GM10847 (cell line): ENCODE data around the gene GRK2.

Source experiments
- POLR2A ChIP-seq: IDR thresholded peaks from 2 replicates; pipeline ENCODE4 v1.6.1; 2011; ENCODE audit not compliant: insufficient read length; ENCODE audit errors: extremely low read depth

The GRK2 gene

DNA sequence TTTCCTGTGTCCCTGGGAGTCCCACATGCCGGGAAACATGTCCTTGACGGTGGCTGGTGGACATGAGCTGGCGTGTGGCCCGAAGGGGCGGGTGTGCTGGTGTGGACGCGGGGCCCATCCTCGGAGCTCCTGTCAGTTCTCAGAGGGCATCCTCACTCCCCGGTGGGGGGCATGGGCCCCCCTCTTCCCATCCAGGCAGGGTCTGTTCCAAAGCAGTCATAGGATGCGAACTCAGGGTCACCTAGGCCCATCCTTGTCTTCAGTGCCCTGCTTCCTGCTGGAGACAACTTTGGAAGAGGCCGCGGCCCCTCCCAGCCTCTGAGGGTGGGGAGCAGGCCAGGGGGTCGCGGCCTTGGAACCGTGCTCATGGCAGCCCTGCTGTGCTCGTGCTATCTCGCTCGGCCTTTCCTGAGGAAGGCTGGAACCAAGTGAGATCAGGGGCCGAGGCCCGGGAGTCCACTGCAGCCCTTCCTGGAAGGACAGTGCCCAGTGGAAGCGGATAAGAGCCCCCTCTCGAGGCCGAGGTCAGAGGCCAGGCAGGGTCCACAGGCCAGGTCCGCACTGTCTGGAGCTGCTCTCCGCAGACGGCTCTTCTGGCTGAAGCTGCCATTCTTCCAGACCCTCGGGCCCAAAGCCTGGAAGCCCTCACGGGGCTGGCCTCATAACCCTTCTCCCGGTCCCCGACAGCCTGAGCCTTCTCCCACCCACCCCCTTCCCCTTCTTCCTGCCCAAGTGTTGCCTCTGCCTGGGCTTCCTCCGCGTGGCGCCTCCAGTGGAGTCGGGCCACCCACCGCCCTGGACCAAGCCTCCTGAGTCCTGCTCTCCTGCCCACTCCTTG is 8.7 kb downstream of the GRK2 start:
- no peak for TF ChIP-seq POLR2A

DNA sequence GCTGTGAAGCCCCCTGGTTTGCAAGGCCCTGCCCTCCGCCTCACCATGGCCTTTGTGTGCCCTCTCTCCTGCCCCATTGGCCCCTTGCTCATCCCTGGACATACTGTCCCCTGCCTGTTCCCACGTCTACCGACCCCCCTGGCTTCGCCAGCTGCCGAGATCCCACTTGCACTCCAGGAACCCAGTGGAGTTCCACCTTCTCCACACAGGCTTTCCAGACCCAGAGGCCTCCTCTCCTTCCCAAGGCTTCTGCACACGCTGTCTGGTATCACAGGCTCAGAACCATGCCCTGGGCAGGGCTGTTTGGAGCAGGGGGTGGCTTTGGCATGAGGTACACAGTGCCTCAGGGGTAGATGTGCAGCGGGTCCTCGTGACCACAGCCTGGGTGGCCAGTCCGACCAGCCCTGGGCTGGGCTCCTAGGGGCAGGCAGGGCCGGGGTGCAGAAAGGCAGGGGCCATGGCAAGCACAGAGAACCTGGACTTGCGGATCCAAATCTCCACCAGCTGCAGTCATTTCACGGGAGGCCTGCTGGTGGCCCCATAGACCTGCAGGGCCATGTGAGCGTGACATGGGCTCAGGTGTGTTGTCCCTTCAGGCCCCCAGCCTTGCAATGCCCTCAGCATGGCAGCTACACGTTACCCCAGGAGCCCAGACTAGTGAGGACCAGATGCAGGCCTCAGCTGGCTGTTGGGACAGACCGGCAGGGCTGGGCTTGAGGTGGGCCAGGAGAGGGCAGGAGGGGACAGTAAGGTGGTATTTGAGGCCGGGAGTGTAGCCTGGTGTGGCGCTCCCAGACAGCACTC is 9.5 kb downstream of the GRK2 start:
- no peak for TF ChIP-seq POLR2A

DNA sequence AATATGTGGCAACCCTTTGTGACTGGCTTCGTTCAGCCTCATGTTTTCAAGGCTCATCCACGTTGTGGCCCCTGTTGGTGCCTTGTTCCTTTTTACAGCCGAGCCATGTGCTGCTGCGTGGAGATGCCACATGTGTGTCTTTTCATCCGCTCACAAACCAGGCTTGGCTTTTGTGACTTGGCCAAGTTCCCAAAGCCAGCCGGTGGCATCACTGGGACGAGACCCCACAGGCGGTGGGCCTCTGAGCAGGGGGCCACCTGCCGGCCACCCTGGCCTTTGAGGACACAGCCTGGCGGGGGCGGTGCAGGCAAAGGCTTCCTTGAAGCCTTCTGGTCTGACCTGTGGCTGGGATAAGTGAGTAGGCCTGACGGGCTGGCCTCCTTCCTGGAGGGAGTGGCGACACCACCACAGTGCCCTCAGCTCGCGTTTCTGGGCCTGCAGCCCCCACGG is 10.5 kb downstream of the GRK2 start:
- TF ChIP-seq POLR2A = no peak

DNA sequence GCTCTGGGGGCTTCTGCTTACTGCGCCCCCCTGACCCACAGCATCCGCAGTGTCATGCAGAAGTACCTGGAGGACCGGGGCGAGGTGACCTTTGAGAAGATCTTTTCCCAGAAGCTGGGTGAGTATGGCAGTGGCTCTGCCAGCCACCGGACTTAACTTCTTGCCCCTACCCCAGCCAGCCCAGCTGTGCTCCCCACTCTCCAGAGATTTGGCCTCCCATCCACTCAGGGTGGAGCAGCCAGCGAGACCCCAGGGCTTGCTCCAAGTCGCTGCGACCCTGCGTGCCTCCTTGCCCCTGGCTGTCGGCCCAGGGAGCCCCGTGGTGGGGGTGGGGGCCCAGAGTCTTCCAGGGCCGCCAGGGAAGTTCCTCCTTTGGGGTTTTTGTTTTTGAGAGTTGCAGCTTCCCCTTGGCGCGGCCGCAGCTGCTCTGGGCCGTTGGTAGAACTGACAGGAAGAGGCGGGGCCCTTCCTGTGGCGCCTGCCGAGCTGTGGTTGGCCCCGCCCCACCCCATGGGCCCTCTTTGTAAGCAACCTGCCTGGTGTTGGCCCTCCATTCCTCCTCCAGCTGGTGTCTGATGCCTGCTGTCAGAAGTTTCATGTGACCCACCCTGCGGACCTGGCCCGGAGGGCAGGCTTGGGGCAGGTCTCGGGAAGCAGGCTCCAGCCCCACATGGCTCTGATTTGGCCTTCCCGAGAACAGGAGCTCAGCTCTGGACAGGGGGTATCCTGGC is 11.1 kb downstream of the GRK2 start:
- peak; percentile 59 for TF ChIP-seq POLR2A

DNA sequence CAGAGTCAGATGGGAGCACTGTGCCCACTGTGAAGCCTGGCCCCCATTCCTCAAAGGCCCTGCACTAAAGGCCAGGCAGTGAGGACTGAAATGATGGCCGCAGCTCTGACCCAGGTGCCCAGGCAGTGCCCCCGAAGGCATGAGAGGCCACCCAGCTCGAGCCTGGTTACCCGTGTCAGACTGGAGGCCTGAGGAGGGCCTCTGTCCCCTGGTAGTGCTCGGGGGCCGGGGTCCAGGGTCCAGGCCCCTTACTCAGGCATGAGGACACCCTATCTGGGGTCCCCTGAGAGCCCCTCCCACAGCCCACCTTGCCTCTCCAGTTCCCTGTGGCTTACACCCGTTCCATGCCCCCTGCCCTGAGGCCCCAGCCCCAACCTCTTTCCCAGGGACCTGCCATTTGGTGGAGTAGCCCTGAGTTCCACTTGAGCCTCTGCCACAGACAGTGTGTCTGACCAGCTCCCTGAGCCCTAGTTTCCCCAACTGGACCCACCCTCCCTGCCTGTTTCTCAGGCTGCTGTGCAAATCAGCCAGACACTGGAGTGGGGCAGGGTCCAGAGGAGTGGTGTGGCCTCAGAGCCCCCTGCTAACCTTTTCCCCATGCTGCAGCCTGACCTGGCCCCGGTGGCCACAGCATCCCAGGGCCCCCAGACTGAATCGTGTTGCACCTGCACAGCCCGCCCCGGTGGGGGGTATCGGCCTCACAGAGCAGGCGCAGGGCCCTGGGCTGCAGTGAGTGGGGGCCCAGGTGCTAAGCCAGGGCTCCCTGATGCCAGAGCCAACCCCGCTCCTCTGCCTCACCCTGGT is 12.1 kb downstream of the GRK2 start:
- TF ChIP-seq POLR2A = no peak

DNA sequence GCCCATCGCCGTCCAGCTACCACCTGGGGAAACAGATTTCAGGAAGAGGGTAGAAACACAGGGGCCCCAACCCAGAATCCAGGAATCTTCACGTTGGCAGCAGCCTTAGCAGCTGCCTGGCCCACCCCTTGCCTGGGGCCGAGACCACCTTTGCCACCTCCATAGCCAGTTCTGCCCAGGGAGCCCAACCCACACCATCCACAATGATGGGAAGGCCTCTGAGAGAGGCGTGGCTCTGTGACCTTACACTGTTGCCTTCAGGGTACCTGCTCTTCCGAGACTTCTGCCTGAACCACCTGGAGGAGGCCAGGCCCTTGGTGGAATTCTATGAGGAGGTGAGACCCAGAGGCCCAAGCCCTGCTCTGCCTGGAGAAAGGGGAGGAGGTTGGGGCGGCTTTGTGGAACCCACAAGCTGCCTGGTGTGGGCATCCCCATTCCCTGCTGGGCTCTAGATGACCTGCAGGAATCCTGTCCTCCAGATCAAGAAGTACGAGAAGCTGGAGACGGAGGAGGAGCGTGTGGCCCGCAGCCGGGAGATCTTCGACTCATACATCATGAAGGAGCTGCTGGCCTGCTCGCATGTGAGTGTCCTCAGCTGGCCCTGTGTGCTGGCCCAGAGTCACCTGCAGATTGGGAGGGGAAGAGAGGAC is 12.8 kb downstream of the GRK2 start:
- no peak for TF ChIP-seq POLR2A

DNA sequence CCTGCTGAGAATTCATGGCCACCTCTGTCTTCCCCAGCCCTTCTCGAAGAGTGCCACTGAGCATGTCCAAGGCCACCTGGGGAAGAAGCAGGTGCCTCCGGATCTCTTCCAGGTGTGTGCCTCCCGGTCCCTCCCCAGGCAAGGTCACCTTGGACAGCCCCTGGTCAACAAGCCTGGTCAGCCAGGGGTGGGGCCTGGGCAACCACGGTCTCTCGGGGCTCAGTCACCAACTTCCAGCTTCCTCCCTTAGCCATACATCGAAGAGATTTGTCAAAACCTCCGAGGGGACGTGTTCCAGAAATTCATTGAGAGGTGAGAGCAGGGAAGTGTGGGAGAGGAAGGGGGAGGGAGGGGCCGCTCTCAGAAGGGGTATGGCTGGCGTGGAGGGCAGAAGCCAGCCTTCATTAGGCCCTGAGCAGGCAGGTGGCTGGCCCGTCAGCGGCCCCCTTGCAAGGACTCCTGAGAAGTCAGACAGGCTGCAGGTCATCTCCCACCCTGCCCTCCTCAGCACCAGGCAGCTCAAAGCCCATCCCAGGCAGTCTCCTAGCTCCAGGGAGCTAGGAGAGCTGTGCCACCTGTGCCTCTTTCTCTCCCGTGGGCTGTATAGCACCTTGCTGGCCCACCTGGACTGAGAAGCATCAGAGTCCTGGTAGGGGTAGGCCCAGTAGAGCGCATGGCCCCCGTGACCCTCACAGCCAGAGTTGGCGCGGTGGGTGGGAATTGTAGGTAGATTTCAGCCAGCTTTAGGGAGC is 13.5 kb downstream of the GRK2 start:
- TF ChIP-seq POLR2A = no peak

DNA sequence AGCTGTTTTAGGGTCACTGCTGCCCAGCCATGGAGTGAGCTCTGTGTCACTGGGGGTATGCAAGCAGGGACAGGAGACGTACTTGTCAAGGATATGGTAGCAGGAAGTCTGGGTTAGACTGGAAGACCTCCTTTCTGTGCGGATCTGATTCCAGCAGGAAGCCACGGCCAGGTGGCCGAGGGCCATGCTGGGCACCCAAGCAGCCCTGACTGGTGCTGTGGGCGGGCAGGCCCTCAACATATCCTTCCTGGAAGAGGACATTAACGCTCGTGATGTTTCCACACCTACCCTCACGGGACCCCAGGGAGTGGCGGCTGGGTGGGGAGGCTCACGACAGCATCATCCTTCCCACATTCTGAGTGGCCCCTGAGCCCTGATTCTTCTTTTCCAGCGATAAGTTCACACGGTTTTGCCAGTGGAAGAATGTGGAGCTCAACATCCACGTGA is 14.1 kb downstream of the GRK2 start:
- no peak for TF ChIP-seq POLR2A

DNA sequence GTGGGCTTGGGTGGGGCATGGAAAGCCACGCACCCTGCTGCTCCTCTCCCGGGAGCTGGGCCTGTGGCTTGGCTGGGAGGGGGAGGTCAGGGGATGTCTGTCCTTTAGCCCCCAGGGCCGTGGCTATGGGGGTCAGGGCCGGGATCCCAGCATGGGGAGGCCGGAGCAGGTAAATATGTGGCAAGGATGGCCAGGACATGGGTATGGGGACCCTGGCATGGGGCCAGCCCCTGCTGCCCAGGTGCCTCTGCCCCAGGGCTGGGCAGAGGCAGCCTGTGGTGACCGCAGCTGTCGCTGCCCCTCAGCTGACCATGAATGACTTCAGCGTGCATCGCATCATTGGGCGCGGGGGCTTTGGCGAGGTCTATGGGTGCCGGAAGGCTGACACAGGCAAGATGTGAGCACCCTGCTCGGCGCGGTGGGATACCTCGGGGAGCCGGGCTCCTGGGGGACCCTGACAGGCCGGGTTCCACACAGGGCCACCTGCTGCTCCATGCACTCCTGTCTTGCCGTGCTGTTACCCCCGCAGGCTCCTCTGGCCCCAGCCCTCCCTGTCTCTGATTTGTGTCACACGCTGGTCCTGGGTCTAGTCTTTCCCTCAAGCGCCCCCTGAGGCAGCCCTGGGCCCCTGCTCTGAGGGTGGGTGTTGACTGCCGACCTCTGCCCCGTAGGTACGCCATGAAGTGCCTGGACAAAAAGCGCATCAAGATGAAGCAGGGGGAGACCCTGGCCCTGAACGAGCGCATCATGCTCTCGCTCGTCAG is 14.7 kb downstream of the GRK2 start:
- TF ChIP-seq POLR2A = no peak

DNA sequence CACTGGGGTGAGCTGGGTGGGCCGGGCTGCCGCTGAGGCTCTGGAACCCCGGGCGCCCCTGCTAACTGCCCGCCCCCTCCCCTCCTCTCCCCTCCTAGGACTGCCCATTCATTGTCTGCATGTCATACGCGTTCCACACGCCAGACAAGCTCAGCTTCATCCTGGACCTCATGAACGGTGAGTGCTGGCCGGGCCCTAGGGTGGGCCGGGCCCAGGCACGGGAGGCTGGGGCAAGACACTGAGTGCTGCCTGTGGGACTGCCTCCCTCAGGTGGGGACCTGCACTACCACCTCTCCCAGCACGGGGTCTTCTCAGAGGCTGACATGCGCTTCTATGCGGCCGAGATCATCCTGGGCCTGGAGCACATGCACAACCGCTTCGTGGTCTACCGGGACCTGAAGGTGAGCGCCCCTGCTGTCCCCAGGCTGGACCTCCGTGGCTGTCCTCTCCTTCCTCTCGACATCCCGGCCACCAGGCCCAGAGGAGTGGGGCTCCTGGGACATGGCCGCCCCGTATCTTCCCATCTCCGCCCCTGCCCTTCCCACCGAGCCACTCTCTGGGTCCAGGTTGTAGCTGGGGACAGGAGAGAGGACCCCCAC is 15.4 kb downstream of the GRK2 start:
- no peak for TF ChIP-seq POLR2A

DNA sequence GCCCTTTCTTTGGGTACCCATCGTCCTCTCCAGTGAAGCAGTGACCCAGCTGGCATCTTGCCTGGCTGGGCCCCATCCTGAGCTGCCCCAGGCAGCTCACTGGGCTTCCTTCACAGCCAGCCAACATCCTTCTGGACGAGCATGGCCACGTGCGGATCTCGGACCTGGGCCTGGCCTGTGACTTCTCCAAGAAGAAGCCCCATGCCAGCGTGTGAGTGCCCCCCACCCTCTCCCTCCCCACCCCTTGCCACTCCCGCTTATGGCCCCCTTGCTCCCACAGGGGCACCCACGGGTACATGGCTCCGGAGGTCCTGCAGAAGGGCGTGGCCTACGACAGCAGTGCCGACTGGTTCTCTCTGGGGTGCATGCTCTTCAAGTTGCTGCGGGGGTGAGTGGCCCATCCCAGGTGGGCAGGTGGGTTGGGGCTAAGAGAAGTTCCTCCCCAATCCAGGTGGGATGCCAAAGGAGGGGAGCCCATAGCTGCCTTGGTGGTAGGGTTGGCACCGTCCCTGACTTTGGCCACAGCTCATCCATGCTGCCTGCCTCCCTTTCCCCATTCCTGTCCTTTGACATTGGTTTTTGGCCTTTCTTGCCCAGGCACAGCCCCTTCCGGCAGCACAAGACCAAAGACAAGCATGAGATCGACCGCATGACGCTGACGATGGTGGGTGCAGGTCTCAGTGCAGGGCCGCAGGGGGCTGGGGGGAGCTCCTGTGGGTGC is 16.0 kb downstream of the GRK2 start:
- TF ChIP-seq POLR2A = no peak

DNA sequence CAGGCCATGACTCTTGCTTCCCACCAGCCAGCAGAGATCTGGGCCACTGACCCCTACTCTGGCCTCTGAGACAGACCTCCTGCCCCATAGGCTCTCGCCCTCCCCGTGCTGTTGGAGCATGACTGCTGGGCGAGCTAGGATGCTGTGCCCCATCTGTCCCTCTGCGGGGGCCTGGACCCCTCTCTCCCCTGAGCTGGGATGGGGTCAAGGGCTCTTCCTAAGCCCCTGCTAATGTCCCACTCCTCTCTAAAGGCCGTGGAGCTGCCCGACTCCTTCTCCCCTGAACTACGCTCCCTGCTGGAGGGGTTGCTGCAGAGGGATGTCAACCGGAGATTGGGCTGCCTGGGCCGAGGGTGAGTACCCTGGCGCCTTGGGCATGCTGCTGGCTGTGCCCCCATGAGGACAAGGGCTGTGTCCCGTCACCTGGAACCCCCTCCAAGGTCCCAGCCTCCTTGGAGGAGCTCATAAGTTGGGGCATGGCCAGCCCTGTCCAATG is 16.7 kb downstream of the GRK2 start:
- no peak for TF ChIP-seq POLR2A
